Measurements from ENCODE around the gene NPIPB2.

The NPIPB2 gene

GRCh38 chr16:11907160-11907970 lies 34.5 kb downstream of the NPIPB2 start:
- in situ Hi-C loops (cut with HindIII; ENCODE audit: low sequenced_read_pairs), result no loop called here

GRCh38 chr16:11903906-11904305 lies 37.9 kb downstream of the NPIPB2 start:
- in situ Hi-C loops (cut with HindIII; ENCODE audit: low sequenced_read_pairs), result no loop called here

DNA sequence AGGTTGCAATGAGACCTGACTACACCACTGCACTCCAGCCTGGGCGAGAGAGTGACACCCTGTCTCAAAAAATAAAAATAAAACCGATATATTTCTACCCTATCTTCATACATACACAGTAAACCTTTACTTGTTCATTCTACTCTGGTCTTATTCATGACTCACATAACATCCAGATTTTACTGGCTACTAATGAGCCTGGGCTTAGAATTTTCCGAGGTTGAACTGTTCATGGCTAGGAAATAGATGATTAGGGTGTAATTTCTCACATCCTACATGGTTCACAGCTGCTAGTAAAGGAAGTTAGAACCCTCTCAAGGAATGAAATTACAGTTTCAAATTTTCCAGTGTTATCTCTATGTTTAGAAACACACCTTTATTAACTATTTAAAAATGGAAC lies 40.8 kb downstream of the NPIPB2 start:
- in situ Hi-C loops (cut with HindIII; ENCODE audit: low sequenced_read_pairs), result no loop called here

DNA sequence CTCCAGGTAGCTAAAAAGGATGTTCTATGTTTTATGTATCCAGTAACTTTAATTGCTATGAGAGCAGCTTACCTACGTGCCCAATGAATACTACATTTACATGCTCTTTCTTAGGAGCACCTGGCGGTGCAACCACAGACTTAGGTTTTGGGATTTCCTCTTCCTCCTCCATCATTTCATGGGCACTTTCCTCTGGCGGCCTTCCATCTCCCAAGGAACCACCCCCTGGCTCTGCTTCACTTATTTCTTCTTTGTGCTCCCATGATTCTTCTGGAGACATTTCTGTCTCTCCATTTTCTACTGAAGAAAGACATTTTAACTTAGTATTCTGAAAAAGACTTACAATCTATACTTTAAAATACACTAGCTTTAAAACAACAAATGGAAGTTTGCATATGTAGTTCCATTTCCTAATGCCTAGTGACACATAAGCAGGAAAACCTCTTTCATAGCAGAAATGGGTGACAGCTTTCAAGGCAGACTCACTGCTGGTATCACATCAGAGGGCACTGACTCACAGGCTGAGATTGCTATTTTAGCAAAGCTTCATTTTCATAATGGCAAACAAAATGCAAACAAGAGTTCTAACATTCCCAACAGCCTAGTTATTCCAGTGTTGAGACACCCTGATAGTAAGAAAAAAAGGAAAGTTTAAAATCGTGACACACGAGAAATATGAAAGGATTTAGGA lies 45.2 kb downstream of the NPIPB2 start:
- in situ Hi-C loops (cut with HindIII; ENCODE audit: low sequenced_read_pairs), result no loop called here

GRCh38 chr16:11893571-11893970 lies 48.3 kb downstream of the NPIPB2 start:
- in situ Hi-C loops (cut with HindIII; ENCODE audit: low sequenced_read_pairs), result no loop called here

DNA sequence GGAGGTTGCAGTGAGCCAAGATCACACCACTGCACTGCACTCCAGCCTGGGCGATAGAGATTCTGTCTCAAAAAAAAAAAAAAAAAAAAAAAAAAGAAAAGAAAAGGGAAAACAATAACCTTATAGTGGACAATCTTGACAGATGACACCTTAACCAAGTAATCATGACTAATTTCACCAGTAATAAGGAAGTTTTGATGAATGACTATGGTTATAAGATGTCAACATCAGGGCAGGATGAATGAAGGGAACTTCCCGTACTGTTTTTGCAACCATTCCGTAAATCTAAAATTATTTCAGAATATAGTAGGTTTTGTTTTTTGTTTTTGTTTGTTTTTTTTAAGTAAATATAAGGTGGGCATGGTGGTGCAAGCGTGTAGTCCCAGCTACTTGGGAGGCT lies 49.1 kb downstream of the NPIPB2 start:
- in situ Hi-C loops (cut with HindIII; ENCODE audit: low sequenced_read_pairs), result no loop called here

DNA sequence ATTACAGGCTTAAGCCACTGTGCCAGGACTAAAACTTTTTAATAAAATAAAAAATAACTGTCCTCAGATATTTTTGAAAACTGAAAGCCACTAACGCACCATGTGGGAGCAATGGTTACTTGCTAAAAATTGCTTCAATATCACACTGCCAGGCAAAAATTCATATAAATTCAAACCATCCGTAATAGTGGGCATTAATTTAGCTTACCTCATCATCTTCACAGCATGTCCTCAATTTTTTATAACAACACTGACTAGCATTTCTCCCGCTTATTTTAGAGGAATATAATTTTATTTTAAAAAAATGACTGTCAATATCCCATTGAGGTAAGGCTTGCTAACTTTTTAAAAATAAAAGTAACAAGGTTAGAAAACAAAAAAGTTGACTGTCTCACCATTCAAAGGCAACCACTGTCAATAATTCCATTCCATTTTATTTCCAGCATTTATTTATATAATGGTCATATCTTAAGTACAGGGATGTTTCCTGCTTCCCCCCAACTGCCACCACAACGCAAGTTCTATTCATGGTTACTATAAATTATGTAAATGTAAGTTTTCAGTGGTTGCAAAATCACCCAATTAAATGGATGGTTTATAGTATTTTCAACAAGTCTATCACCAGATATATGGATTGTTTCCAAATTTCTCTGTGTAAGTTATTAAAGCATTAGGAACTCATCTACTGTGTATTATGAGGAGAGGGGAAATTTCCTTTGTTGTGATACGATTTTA lies 51.4 kb downstream of the NPIPB2 start:
- in situ Hi-C loops (cut with HindIII; ENCODE audit: low sequenced_read_pairs), result no loop called here

GRCh38 chr16:11886881-11887280 lies 55.0 kb downstream of the NPIPB2 start:
- in situ Hi-C loops (cut with HindIII; ENCODE audit: low sequenced_read_pairs), result no loop called here

GRCh38 chr16:11884035-11884434 lies 57.8 kb downstream of the NPIPB2 start:
- in situ Hi-C loops (cut with HindIII; ENCODE audit: low sequenced_read_pairs), result no loop called here

- in situ Hi-C loops (cut with HindIII; ENCODE audit: low sequenced_read_pairs), result no loop called here
Measured at GRCh38 chr16:11880007-11880406, 61.8 kb downstream of the NPIPB2 start.

DNA sequence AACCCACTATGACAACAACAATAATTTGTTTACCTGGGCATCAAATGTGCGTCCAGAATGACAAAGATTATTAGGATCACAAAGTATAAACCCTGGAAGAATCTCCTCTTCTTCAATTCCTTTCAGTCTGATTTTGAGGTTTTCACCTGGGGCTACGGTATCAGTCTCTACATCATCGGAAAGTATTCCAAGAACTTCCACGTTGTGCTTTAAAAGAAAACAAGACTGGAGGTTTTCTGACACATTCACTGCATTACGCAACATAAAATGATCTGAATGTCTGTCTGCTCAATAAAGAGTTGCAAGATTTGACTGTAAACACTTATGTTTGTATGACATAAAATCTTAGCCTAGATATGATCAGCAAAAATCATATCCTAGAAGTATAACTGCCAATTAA lies 64.5 kb downstream of the NPIPB2 start:
- in situ Hi-C loops (cut with HindIII; ENCODE audit: low sequenced_read_pairs), result no loop called here
